ENCODE results near the gene THAP12.

GRCh38 chr11:76310832-76311595 is 69.9 kb downstream of the THAP12 start:
- no peak for TF ChIP-seq RCOR1 (IDR thresholded peaks at IDR 0.05; ENCODE audit: low read depth, low read length)
- no peak for TF ChIP-seq SMC3 (IDR thresholded peaks at IDR 0.05)
- no peak for TF ChIP-seq CHD4 (IDR thresholded peaks at IDR 0.05; ENCODE audit: borderline replicate concordance)
- TF ChIP-seq CTCF (IDR thresholded peaks at IDR 0.05), result no peak
- no peak for TF ChIP-seq PBX3 (IDR thresholded peaks at IDR 0.05)
- no peak for TF ChIP-seq MYC (IDR thresholded peaks at IDR 0.05; ENCODE audit: borderline replicate concordance, low read length)
- no peak for TF ChIP-seq POLR2AphosphoS2 (conservative IDR thresholded peaks at IDR 0.05; ENCODE audit: low read length)
- no peak for TF ChIP-seq EP300 (IDR thresholded peaks at IDR 0.05)
- TF ChIP-seq RFX5 (IDR thresholded peaks at IDR 0.05), result no peak
- TF ChIP-seq POLR2A (IDR thresholded peaks at IDR 0.05; ENCODE audit: low read length), result no peak
- TF ChIP-seq FOSL2 (IDR thresholded peaks at IDR 0.05), result no peak
- no peak for TF ChIP-seq FOSL2 (CRISPR knock-in tag; IDR thresholded peaks at IDR 0.05)
- TF ChIP-seq CBX2 (IDR thresholded peaks at IDR 0.05; ENCODE audit: borderline replicate concordance, low read depth), result no peak
- TF ChIP-seq JUN (IDR thresholded peaks at IDR 0.05), result no peak
- no peak for TF ChIP-seq RNF2 (IDR thresholded peaks at IDR 0.05; ENCODE audit: borderline replicate concordance, low read depth)
